HFF-Myc (cell line): ENCODE measurements around the gene SMNDC1.

Experiments used
- DNase-seq: peaks from one replicate; pipeline ENCODE4 v3.0.0-alpha.2; 2011; ENCODE audit warnings: low read depth; ENCODE audit errors: extremely low read depth
- H3K4me3 ChIP-seq: replicated peaks from 2 replicates; pipeline ENCODE4 v1.5.1; 2011; ENCODE audit warnings: low read depth, mild to moderate bottlenecking, control low read depth, low read length
- TF ChIP-seq, protein P1 (sequence below): IDR thresholded peaks from 2 replicates; pipeline ENCODE4 v1.5.1; 2012; ENCODE audit warnings: mild to moderate bottlenecking, low read depth, low read length, control low read depth; ENCODE audit errors: missing control alignments

SMNDC1 gene

DNA sequence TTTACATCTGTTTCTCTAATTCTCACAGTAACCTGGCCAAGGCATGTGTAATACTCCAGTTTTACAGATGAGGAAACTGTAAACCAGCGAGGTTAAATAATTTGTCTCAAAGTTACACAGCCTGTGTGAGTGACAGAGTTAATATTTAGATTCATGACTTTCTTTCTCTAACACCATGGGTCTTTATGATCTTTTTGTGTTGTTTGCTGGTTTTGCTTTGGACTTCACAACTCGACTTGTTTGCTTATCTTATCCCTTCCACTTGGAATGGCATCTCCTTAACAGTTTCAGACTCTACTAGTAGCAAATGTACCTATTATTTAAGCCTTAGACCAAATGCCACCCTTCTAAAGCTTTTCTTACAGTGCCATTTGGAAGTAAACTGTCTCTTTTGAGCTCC, 62.9 kb downstream of the SMNDC1 start:
- TF ChIP-seq, protein P1, sequence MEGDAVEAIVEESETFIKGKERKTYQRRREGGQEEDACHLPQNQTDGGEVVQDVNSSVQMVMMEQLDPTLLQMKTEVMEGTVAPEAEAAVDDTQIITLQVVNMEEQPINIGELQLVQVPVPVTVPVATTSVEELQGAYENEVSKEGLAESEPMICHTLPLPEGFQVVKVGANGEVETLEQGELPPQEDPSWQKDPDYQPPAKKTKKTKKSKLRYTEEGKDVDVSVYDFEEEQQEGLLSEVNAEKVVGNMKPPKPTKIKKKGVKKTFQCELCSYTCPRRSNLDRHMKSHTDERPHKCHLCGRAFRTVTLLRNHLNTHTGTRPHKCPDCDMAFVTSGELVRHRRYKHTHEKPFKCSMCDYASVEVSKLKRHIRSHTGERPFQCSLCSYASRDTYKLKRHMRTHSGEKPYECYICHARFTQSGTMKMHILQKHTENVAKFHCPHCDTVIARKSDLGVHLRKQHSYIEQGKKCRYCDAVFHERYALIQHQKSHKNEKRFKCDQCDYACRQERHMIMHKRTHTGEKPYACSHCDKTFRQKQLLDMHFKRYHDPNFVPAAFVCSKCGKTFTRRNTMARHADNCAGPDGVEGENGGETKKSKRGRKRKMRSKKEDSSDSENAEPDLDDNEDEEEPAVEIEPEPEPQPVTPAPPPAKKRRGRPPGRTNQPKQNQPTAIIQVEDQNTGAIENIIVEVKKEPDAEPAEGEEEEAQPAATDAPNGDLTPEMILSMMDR = no peak
- no peak for DNase-seq
- no peak overlapping the region for H3K4me3 ChIP-seq

DNA sequence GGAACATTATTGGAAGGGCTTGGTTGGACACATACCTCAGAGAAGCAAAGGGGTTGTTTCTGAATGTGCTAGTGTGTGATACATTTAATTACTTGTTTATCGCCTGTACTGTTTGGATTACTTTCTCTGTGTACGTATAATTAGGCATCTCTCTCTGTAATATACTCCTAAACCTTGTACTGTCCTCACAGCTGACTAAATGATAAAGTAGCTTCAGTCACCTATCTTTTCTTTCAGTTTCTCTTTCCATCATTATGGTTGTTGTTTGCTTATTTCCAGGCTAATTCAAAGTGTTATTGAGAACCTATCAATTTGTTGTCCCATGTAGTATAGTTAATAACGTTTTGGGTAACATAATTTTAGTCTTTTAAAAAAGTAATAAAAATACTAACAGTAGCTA, 63.3 kb downstream of the SMNDC1 start:
- DNase-seq = no peak
- H3K4me3 ChIP-seq = no peak overlapping the region
- TF ChIP-seq, protein P1 = no peak
